PC-9 (cell line): Measurements from ENCODE around the gene RBM15.

Source experiments
- CTCF ChIP-seq: fragments of 200-600 bp; sonication (generic); conservative IDR thresholded peaks from 2 replicates; pipeline ENCODE4 v1.6.1; 2017; ENCODE audit warnings: mixed run types, antibody characterized with exemption, mild to moderate bottlenecking, moderate library complexity
- EZH2 ChIP-seq: fragments of 200-600 bp; sonication (generic); IDR thresholded peaks from 2 replicates; pipeline ENCODE4 v1.8.0; 2017; ENCODE audit warnings: antibody characterized with exemption, low read depth

- TF ChIP-seq EZH2 (no peak), CTCF (no peak)
Measured at GRCh38 chr1:110385369-110385768, 46.2 kb downstream of the RBM15 start.
